Measurements from ENCODE around the gene UTS2B.
"Not testable (repeated sequence)": the region's sequence is repeated elsewhere in the genome, so short reads cannot be mapped to it uniquely, and the experiment has no call there.

The UTS2B gene

DNA sequence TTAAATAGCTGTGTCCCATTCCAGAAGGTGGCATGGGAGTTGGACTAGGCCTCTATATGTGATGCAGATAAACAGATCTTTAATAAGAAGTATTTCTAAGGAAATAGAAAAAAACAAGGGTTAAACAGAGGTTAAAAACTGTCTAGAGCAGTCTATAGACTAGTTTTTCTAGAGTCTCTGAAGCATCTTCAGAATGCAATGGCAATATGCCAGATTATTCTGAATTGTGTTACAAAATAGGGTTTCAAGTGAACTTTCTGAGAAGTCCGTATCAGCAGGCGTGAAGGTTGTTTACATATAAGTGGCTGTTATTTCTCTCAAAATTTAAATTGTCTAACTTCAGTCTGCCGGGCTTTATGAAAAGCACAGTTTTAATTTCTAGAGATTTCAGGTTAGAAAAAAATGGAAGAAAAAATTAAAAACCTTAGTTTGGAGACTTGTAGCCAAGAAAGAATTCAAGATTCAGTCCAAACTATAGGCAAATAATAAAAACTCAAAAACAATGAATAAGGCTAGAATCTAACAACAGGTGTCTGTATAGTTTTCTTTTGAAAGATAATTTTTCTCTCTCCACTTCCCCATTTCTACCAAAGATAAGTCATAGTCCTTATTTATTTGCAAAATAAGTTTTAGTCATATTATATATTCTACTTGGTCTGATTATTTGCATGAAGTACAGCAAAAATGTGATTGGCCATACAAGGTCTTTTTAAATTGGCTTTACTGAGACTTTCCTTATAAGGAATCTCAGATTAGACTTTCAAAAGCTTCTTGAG, 76.0 kb downstream of the UTS2B start:
- TF ChIP-seq, protein P1, sequence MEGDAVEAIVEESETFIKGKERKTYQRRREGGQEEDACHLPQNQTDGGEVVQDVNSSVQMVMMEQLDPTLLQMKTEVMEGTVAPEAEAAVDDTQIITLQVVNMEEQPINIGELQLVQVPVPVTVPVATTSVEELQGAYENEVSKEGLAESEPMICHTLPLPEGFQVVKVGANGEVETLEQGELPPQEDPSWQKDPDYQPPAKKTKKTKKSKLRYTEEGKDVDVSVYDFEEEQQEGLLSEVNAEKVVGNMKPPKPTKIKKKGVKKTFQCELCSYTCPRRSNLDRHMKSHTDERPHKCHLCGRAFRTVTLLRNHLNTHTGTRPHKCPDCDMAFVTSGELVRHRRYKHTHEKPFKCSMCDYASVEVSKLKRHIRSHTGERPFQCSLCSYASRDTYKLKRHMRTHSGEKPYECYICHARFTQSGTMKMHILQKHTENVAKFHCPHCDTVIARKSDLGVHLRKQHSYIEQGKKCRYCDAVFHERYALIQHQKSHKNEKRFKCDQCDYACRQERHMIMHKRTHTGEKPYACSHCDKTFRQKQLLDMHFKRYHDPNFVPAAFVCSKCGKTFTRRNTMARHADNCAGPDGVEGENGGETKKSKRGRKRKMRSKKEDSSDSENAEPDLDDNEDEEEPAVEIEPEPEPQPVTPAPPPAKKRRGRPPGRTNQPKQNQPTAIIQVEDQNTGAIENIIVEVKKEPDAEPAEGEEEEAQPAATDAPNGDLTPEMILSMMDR (IDR thresholded peaks at IDR 0.05; ENCODE audit: low read depth, low read length) = no peak
- H3K4me3 ChIP-seq (ENCODE audit: low read depth, low read length) = no peak overlapping the region
- no peak for DNase-seq

DNA sequence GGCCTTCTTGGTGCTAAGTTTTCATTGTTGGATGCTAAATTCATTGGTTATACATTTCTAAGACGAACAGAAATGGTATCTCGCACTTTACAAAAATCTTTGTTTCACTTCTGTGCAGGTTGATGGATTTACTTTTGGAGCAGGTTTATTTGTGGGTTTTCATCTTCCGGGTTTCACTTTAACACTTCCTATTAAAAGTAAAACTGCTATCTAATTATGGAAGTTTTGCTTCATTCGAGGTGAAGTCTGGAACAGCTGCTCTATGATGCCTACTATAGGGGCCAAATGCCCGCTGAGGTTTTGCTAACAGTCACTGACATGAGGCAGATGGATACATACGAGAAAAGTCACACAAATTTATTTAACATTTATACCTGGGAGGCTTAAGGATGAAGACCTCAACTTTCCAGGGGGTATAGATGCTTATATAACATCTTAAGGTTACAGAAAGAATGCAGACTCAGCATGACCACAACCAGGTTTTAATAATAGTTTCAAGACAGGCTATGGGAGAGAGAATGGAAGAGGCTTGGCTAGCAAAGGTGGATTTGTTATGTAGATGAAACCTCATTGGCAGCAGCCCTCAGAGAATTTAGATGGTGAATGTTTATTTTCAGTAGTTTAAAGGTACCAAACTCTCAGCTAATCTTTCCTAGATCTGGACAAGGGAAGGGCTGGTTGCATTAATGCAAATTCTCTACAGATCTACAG, 77.1 kb downstream of the UTS2B start:
- TF ChIP-seq, protein P1 (IDR thresholded peaks at IDR 0.05; ENCODE audit: low read depth, low read length) = no peak
- H3K36me3 ChIP-seq = no peaks in the 10 kb centered on the region
- no peak overlapping the region for H3K4me3 ChIP-seq (ENCODE audit: low read depth, low read length)
- DNase-seq = no peak
- no peaks in the 10 kb centered on the region for H3K9me3 ChIP-seq (ENCODE audit: severe bottlenecking)
- H3K27me3 ChIP-seq (ENCODE audit: insufficient read depth, low read depth, severe bottlenecking) = no peaks in the 10 kb centered on the region
- no peak overlapping the region for H3K27ac ChIP-seq

More for the DNA sequence above, 76.0 kb downstream of the UTS2B start:
- no peaks in the 10 kb centered on the region for H3K36me3 ChIP-seq
- no peak overlapping the region for H3K27ac ChIP-seq
- no peaks in the 10 kb centered on the region for H3K9me3 ChIP-seq (ENCODE audit: severe bottlenecking)
- H3K27me3 ChIP-seq (ENCODE audit: insufficient read depth, low read depth, severe bottlenecking) = no peaks in the 10 kb centered on the region

DNA sequence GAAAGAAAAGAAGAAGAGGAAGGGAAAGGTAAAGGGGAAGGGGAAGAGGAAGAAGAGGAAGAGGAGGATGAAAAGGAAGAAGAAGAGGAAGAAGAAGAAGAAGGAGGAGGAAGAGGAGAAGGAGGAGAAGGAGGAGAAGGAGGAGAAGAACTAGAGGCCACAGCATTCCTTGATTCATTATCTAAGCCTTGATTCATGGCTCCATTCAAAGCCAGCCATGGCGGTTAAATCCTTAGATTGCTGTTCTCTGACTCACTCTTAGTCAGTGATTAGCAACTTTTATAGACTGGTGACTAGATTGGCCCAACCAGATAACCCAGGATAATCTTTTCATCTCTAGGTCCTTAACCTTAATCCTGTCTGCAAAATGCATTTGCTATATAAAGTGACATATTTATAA, 83.7 kb downstream of the UTS2B start:
- Histone ChIP-seq H3K27me3 (ENCODE audit: insufficient read depth, low read depth, severe bottlenecking) (no peaks in the 10 kb centered on the region), H3K9me3 (ENCODE audit: severe bottlenecking) (no peaks in the 10 kb centered on the region), H3K4me3 (ENCODE audit: low read depth, low read length) (no peak overlapping the region), H3K36me3 (no peaks in the 10 kb centered on the region), H3K27ac (no peak overlapping the region)
- no peak for DNase-seq
- TF ChIP-seq, protein P1 (IDR thresholded peaks at IDR 0.05; ENCODE audit: low read depth, low read length) = no peak

DNA sequence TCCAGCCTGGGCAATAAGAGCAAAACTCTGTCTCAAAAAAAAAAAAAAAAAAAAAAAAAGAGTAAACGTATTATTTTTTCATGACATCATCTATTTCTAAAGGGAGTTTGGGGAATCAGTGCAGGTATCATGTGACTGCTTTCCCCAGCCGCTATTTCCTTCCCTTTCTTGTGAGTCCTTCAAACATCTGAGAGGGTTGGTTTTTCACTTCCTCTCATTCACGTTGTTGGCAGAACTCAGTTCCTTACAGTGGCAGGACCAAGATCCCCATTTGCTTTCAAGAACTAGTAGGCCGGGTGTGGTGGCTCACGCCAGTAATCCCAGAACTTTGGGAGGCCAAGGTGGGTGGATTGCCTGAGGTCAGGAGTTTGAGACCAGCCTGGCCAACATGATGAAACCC, 84.3 kb downstream of the UTS2B start:
- not testable (repeated sequence) for H3K27ac ChIP-seq; H3K9me3 ChIP-seq (ENCODE audit: severe bottlenecking); H3K36me3 ChIP-seq; H3K27me3 ChIP-seq (ENCODE audit: insufficient read depth, low read depth, severe bottlenecking); DNase-seq; H3K4me3 ChIP-seq (ENCODE audit: low read depth, low read length)

DNA sequence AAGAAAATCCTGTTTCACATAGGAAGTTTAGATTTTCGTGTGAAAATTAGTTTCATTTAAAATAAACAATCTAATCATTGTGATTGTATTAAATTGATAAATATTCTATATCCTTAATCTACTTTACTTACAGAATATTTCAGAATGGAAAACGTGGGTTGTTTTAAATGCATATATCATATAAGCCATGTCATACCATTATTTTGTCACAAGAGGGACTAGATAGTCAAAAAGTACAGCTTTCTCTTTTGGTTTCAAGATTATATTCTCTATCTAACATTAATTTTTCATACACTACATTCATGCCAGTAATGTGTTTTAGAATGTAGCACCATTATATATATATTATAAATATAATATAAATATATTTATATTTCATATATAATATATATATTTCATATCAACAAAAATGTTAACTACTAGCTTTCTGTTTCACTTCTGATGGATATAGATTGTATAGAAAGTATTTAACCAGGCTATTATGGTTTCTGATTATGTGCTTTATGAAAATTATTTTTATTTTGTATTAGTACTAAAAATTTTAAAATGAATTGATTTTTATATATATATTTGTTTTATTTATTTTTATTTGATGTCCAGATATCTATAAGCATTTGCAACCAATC, 86.0 kb downstream of the UTS2B start:
- Histone ChIP-seq H3K27ac (no peak overlapping the region), H3K36me3 (no peaks in the 10 kb centered on the region), H3K9me3 (ENCODE audit: severe bottlenecking) (no peaks in the 10 kb centered on the region), H3K4me3 (ENCODE audit: low read depth, low read length) (no peak overlapping the region), H3K27me3 (ENCODE audit: insufficient read depth, low read depth, severe bottlenecking) (no peaks in the 10 kb centered on the region)
- no peak for DNase-seq
- TF ChIP-seq, protein P1 (IDR thresholded peaks at IDR 0.05; ENCODE audit: low read depth, low read length) = no peak

DNA sequence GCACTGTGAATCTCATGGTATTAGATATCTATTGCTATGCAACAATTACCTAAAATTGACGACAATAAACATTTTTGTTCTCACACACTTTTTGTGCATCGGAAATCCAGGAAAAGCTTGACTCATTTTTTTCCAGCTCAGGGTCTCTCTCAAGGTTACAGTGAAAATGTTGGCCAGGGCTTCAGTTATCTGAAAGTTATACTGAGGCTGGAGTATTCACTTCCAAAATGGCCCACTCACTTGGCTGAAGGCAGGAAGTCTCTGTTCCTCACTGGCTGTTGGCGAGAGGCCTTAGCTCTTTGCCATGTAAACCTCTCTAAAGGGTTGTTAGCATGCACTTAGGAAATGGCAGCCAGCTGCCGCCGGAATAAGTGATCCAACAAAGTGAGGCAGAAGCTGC, 89.8 kb downstream of the UTS2B start:
- Histone ChIP-seq H3K27ac (no peak overlapping the region), H3K36me3 (no peaks in the 10 kb centered on the region), H3K9me3 (ENCODE audit: severe bottlenecking) (no peaks in the 10 kb centered on the region), H3K27me3 (ENCODE audit: insufficient read depth, low read depth, severe bottlenecking) (no peaks in the 10 kb centered on the region), H3K4me3 (ENCODE audit: low read depth, low read length) (no peak overlapping the region)
- TF ChIP-seq, protein P1 (IDR thresholded peaks at IDR 0.05; ENCODE audit: low read depth, low read length) = no peak
- DNase-seq = no peak
